Measurements from ENCODE around the gene GPR31.
"Not testable (repeated sequence)": the region's sequence is repeated elsewhere in the genome, so short reads cannot be mapped to it uniquely, and the experiment has no call there.

GPR31 gene

DNA sequence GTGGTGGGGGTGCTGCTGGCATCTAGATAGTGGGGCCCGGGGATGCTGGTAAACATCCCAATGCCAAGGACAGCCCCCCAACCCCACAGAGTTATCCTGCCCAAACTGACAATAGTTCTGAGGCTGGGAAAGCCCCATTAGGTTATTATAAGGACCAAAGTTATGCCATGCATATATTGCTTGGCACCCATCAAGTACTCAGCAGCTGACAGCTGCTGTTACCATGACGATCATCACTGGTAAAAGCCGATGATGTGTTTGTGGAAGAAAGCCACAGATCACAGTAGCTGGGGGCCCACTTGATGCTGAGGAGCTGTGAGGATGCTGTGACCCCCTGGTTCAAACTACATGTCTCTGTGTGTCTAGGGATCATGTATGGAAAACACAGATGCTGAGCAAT is 27.3 kb upstream of the GPR31 start:
- H3K9me3 ChIP-seq (ENCODE audit: control insufficient read depth, insufficient read depth, low read depth, low read length); H3K36me3 ChIP-seq (ENCODE audit: control insufficient read depth, insufficient read depth, low read length); H3K27ac ChIP-seq (ENCODE audit: low read depth, low read length); H3K9ac ChIP-seq (ENCODE audit: low read length); H3K27me3 ChIP-seq (ENCODE audit: control insufficient read depth, insufficient read depth, low read length); H3K4me1 ChIP-seq (ENCODE audit: control insufficient read depth, insufficient read depth, low read length); H3K4me3 ChIP-seq (ENCODE audit: low read depth, low read length): not testable (repeated sequence)

DNA sequence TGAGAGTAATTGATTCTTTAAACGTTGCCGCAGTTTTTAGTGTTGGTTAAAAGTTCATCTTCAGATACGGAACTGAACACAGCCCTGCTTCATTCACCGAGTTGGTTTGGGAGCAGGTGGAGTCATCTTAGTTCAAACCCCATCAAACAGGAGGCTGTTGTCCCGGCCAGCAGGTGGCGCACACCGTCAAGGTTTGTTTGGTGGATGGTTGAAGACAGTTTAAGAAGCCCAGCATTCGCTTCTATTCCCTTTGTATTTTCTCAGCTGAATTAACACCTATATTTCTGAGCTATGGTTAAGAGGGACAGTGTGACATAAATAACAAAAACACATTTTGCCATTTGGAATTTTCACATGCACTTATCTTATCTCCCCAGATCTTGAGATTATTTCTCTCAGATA is 25.1 kb upstream of the GPR31 start:
- not testable (repeated sequence) for H3K27me3 ChIP-seq (ENCODE audit: control insufficient read depth, insufficient read depth, low read length); H3K27ac ChIP-seq (ENCODE audit: low read depth, low read length); H3K4me1 ChIP-seq (ENCODE audit: control insufficient read depth, insufficient read depth, low read length); H3K9me3 ChIP-seq (ENCODE audit: control insufficient read depth, insufficient read depth, low read depth, low read length); H3K4me3 ChIP-seq (ENCODE audit: low read depth, low read length); H3K9ac ChIP-seq (ENCODE audit: low read length); H3K36me3 ChIP-seq (ENCODE audit: control insufficient read depth, insufficient read depth, low read length)

DNA sequence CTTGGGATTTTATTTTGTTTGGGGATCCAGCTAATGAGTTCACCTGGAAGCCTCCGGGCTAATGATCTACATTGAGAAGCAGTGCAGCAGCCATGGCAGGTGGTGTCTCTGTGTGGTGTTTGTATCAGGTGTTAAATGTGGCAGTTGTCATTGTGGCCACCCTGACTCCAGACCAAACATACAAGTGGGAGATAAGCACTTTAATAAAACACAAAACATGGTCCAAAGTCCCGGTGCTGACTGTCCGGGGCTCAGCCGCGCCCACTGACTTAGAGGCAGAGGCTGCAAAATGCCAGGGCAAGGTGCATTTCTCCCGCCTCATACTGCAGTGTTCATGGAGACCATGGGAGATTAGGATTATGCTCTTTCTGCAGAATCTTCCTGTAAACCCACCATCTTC is 23.6 kb upstream of the GPR31 start:
- H3K36me3 ChIP-seq (ENCODE audit: control insufficient read depth, insufficient read depth, low read length); H3K4me1 ChIP-seq (ENCODE audit: control insufficient read depth, insufficient read depth, low read length); H3K27ac ChIP-seq (ENCODE audit: low read depth, low read length); H3K27me3 ChIP-seq (ENCODE audit: control insufficient read depth, insufficient read depth, low read length); H3K9me3 ChIP-seq (ENCODE audit: control insufficient read depth, insufficient read depth, low read depth, low read length); H3K9ac ChIP-seq (ENCODE audit: low read length); H3K4me3 ChIP-seq (ENCODE audit: low read depth, low read length): not testable (repeated sequence)

DNA sequence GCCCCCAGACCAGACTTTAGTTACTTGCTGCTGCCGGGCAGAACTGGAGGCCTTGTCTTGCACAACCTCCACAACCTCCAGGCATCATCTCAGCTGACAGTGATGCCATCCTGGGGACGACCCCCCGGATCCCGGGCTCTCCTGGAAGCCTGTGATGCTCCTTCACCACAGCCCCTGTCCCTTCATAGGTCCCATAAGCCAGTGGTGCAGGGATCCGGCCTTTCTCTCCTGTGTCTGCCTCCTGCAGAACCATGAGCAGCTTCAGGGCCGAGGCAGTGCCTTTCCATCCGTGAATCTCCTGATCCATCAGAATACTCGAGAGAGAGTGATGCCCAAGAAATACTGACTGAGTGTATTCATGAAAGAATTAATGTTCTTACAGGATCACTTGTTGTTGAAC is 22.3 kb upstream of the GPR31 start:
- H3K4me3 ChIP-seq (ENCODE audit: low read depth, low read length), result not testable (repeated sequence)

DNA sequence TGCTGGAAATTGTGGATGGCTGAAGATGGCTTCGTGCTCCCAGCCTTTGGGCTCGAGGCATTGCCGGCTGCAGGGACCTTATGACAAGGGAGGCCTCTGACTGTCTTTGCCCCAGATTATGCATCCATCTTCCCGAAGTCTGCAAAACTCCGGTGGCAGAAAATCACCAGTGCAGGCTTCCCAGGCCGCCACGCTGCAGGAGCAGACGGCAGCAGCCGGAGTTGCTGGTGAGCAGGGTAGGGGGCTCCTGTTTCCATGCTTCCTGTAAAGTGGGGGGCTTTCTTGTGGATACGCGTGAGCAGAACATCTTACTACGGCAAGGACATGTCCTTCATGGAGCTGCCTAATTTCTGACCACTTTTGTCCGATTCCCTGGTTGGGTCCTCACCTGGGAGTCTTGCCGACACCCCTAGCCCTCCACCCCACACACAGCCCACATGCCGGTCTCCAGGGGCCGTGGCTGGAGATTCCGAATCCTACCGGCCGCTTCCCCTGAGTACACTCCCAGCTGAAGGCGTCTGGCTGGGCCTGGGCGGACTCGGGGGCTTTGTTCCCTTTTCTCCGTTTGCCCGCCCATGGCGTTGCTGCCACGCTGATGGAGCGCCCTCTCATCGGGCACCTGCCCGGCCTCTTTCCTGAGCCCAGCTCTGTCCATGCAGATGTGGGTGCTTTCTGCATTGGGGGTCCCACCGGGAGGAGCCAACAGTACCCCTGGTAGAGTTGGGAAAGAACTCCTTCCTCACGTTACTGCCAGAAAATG is 21.3 kb upstream of the GPR31 start:
- not testable (repeated sequence) for H3K4me1 ChIP-seq (ENCODE audit: control insufficient read depth, insufficient read depth, low read length); H3K9ac ChIP-seq (ENCODE audit: low read length); H3K36me3 ChIP-seq (ENCODE audit: control insufficient read depth, insufficient read depth, low read length); H3K9me3 ChIP-seq (ENCODE audit: control insufficient read depth, insufficient read depth, low read depth, low read length); H3K27me3 ChIP-seq (ENCODE audit: control insufficient read depth, insufficient read depth, low read length); H3K4me3 ChIP-seq (ENCODE audit: low read depth, low read length); H3K27ac ChIP-seq (ENCODE audit: low read depth, low read length)

More for the DNA sequence above, 22.3 kb upstream of the GPR31 start:
- not testable (repeated sequence) for H3K9ac ChIP-seq (ENCODE audit: low read length); H3K27ac ChIP-seq (ENCODE audit: low read depth, low read length); H3K4me1 ChIP-seq (ENCODE audit: control insufficient read depth, insufficient read depth, low read length); H3K27me3 ChIP-seq (ENCODE audit: control insufficient read depth, insufficient read depth, low read length); H3K9me3 ChIP-seq (ENCODE audit: control insufficient read depth, insufficient read depth, low read depth, low read length); H3K36me3 ChIP-seq (ENCODE audit: control insufficient read depth, insufficient read depth, low read length)

DNA sequence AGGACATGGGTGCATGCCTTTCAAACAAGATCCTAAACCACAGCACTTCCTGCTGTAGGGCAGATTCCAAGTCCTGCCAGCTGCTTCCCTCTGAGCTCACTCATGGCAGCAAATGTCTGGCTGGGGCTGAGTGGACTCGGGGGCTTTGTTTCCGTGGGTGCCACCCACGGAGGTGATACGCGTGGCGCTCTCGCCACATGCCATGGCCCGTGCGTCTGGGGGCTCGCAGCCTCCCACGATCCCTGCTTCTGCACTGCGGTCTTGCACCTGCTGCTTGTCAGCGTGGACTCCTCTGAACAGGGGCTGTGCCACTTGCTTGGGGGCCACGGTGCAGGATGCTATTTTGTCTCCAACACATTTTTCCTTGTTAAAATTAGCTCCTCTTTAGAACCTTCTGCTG is 19.5 kb upstream of the GPR31 start:
- H3K27me3 ChIP-seq (ENCODE audit: control insufficient read depth, insufficient read depth, low read length); H3K4me1 ChIP-seq (ENCODE audit: control insufficient read depth, insufficient read depth, low read length); H3K9me3 ChIP-seq (ENCODE audit: control insufficient read depth, insufficient read depth, low read depth, low read length); H3K27ac ChIP-seq (ENCODE audit: low read depth, low read length); H3K9ac ChIP-seq (ENCODE audit: low read length); H3K36me3 ChIP-seq (ENCODE audit: control insufficient read depth, insufficient read depth, low read length); H3K4me3 ChIP-seq (ENCODE audit: low read depth, low read length): not testable (repeated sequence)

DNA sequence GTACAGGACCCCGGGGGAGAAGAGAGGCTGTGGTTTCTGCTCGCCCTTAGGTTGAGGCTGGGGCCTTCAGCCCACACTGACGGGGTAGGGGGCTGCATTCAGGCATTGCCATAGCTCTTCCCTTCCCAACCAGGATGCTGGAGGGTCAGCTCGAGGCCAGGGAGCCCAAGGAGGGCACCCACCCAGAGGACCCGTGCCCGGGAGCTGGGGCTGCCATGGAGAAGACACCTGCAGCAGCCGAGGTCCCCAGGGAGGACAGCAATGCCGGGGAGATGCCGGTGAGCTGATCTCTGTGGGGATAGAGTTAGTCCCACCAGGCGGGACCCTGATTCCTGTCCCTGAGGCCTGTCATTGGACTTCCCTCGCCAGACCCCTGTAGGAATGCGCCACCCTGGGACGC is 14.2 kb upstream of the GPR31 start:
- H3K9ac ChIP-seq (ENCODE audit: low read length); H3K36me3 ChIP-seq (ENCODE audit: control insufficient read depth, insufficient read depth, low read length); H3K4me3 ChIP-seq (ENCODE audit: low read depth, low read length); H3K27ac ChIP-seq (ENCODE audit: low read depth, low read length); H3K27me3 ChIP-seq (ENCODE audit: control insufficient read depth, insufficient read depth, low read length); H3K9me3 ChIP-seq (ENCODE audit: control insufficient read depth, insufficient read depth, low read depth, low read length); H3K4me1 ChIP-seq (ENCODE audit: control insufficient read depth, insufficient read depth, low read length): not testable (repeated sequence)

DNA sequence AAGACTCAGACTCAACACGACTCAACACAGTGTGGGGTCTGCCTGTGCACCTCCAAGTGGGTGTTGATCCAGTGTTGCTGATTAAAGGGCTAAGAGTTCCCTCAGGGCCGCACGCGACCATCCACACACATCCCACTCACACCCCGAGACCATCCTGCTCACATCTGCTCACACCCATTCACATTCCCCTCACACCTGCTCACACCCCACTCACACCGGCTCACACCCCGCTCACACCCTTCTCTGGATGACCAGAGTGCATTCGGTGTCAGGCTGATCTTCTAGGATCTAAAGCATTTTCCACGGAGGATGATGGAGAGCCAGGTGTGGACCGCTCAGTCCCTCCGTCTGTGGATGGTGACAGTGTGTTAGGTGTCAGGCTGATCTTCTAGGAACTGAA is 13.5 kb upstream of the GPR31 start:
- H3K27me3 ChIP-seq (ENCODE audit: control insufficient read depth, insufficient read depth, low read length); H3K27ac ChIP-seq (ENCODE audit: low read depth, low read length); H3K36me3 ChIP-seq (ENCODE audit: control insufficient read depth, insufficient read depth, low read length); H3K9me3 ChIP-seq (ENCODE audit: control insufficient read depth, insufficient read depth, low read depth, low read length); H3K9ac ChIP-seq (ENCODE audit: low read length); H3K4me3 ChIP-seq (ENCODE audit: low read depth, low read length); H3K4me1 ChIP-seq (ENCODE audit: control insufficient read depth, insufficient read depth, low read length): not testable (repeated sequence)

DNA sequence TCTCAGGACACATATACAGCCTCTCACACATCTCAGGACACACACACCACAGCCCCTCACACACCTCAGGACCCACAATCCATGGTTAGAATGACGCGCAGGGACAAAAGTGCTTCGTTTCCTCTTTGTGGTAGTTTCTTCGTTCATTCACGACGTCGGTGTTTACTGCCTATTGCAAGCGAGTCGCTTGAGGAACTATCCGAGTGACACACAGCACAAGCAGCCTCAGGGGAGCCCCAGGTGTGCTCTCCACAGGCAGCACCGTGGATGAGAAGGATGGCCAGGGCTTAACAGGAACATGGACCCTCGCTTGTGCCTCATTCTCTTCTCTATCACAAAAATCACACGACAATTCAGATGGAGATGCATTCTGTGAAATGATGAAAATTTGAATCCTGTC is 12.1 kb upstream of the GPR31 start:
- not testable (repeated sequence) for H3K4me1 ChIP-seq (ENCODE audit: control insufficient read depth, insufficient read depth, low read length); H3K36me3 ChIP-seq (ENCODE audit: control insufficient read depth, insufficient read depth, low read length); H3K27me3 ChIP-seq (ENCODE audit: control insufficient read depth, insufficient read depth, low read length); H3K9ac ChIP-seq (ENCODE audit: low read length); H3K9me3 ChIP-seq (ENCODE audit: control insufficient read depth, insufficient read depth, low read depth, low read length); H3K27ac ChIP-seq (ENCODE audit: low read depth, low read length); H3K4me3 ChIP-seq (ENCODE audit: low read depth, low read length)

DNA sequence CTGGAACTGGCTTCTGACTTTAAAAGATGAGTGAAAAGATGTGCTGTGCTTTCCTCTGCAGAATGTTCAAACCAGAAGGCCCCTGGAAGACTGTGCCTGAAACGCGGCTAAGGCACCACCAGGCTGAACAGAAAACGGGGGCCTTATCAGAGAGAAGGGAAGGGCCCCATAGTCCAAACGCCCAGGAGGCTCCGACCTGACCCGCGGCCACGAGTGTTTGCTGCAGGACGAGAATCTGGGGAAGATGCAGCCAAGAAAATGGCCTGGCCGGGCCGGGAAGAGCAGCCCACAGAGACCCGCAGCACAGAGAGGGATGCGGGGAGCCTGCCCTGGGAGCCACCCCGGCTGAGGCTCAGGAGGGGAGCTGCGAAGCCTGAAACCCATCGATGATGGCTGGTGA is 10.5 kb upstream of the GPR31 start:
- H3K9ac ChIP-seq (ENCODE audit: low read length); H3K9me3 ChIP-seq (ENCODE audit: control insufficient read depth, insufficient read depth, low read depth, low read length); H3K27me3 ChIP-seq (ENCODE audit: control insufficient read depth, insufficient read depth, low read length); H3K27ac ChIP-seq (ENCODE audit: low read depth, low read length); H3K4me3 ChIP-seq (ENCODE audit: low read depth, low read length); H3K36me3 ChIP-seq (ENCODE audit: control insufficient read depth, insufficient read depth, low read length): not testable (repeated sequence)
- H3K4me1 ChIP-seq (ENCODE audit: control insufficient read depth, insufficient read depth, low read length), result peaks cover 20% of the 10 kb centered on the region

DNA sequence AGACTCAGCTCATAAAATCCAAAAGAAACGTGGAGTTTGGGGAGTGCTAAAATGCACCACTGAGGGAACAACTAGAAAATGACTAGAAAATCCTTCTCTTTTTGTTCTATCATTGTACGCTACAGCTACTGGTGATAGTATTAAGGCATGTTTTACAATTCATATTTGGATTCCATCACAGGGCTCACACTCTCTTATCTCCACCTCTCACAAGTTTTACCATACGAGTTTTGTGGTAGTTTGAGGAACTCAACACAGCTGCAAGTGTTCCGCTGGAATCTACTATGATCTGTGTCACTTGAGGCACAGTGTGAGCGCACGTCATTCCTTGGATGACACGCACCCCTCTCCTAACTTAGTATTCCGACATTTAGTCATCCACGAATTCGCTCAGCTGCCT is 9.9 kb upstream of the GPR31 start:
- not testable (repeated sequence) for H3K36me3 ChIP-seq (ENCODE audit: control insufficient read depth, insufficient read depth, low read length); H3K27me3 ChIP-seq (ENCODE audit: control insufficient read depth, insufficient read depth, low read length); H3K9me3 ChIP-seq (ENCODE audit: control insufficient read depth, insufficient read depth, low read depth, low read length); H3K4me3 ChIP-seq (ENCODE audit: low read depth, low read length); H3K9ac ChIP-seq (ENCODE audit: low read length); H3K27ac ChIP-seq (ENCODE audit: low read depth, low read length)
- H3K4me1 ChIP-seq (ENCODE audit: control insufficient read depth, insufficient read depth, low read length), result peaks cover 25% of the 10 kb centered on the region

DNA sequence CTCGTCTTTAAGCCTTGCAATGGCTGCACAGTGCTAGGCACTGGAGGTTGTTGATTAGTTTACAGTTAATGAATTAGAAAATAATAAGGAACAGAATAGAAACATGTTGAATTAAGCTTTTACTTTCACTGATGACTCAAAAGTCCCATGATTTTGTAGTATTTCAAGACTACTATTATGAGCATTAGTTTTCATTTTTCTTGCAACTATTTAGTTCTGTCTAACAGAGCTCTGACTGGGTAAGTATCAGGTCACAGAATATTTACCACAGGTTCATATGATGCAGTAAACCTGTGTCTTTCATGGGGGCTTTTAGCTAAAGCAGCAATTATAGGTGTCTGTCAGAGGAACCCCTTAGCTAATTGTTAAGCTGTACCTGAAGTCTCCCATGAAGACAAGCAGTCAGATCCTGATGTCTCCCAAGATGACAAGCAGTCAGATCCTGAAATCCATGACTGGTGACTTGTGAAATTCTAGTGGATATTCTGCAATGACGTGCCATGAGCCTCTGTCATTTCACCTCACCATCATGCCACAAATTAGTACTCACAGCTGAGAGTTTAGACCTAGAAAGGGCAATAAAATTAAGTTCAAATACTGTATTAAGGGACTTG is 8.2 kb upstream of the GPR31 start:
- Histone ChIP-seq H3K9ac (ENCODE audit: low read length) (no peak overlapping the region), H3K9me3 (ENCODE audit: control insufficient read depth, insufficient read depth, low read depth, low read length) (no peaks in the 10 kb centered on the region), H3K4me3 (ENCODE audit: low read depth, low read length) (no peak overlapping the region), H3K36me3 (ENCODE audit: control insufficient read depth, insufficient read depth, low read length) (no peaks in the 10 kb centered on the region), H3K27ac (ENCODE audit: low read depth, low read length) (no peak overlapping the region), H3K4me1 (ENCODE audit: control insufficient read depth, insufficient read depth, low read length) (peaks cover 35% of the 10 kb centered on the region), H3K27me3 (ENCODE audit: control insufficient read depth, insufficient read depth, low read length) (no peaks in the 10 kb centered on the region)
